ENCODE data around the gene EDNRB. TPM values are rescaled to one million over a fixed set of nuclear protein-coding genes. Genes with fewer than 3 reads are reported as not detected.
"Not testable (repeated sequence)": the region's sequence is repeated elsewhere in the genome, so short reads cannot be mapped to it uniquely, and the experiment has no call there.

Gene EDNRB
- total RNA-seq = 10 to 100 TPM; 15.9 to 36.3 (median 20.4) TPM

- intact Hi-C loops (cut with DNase I; ENCODE audit: low total_unique reads) = no loop called here
- peak within 1 kb of the TSS; percentile 27 for H3K4me3 ChIP-seq (ENCODE audit: low read depth, poor library complexity, severe bottlenecking)
- DNase-seq (ENCODE audit: low spot score in 2 of 2) = peak; percentile 22 to 88
- WGBS, 2 donors = 1 to 2% methylated on average over 45 to 56 of the region's 60 CpGs
- no peak for TF ChIP-seq POLR2A (IDR thresholded peaks at IDR 0.05)
- no peak for TF ChIP-seq CTCF (IDR thresholded peaks at IDR 0.05)
These were observed at the start of gene EDNRB for GRCh38 chr13:77918391-77919245. EDNRB (minus strand) TSS chr13:77918831; CDS start chr13:77918573, 258 bp downstream.

GRCh38 chr13:77966671-77967070 is 48.0 kb upstream of the EDNRB start:
- 61 to 68% methylated on average over 2 of the region's 2 CpGs for WGBS, 2 donors
- DNase-seq (ENCODE audit: low spot score in 2 of 2) = no peak
- no peak for TF ChIP-seq POLR2A (IDR thresholded peaks at IDR 0.05)
- H3K4me3 ChIP-seq (ENCODE audit: low read depth, poor library complexity, severe bottlenecking) = no peak overlapping the region
- intact Hi-C loops (cut with DNase I; ENCODE audit: low total_unique reads) = no loop called here

GRCh38 chr13:77952737-77953136 is 34.1 kb upstream of the EDNRB start:
- no peak for DNase-seq (ENCODE audit: low spot score in 2 of 2)
- intact Hi-C loops (cut with DNase I; ENCODE audit: low total_unique reads) = no loop called here
- TF ChIP-seq CTCF (IDR thresholded peaks at IDR 0.05) (no peak), POLR2A (IDR thresholded peaks at IDR 0.05) (no peak)
- H3K4me3 ChIP-seq (ENCODE audit: low read depth, poor library complexity, severe bottlenecking) = no peak overlapping the region
- WGBS, 2 donors = 40 to 67% methylated on average over 1 of the region's 1 CpG

- H3K4me3 ChIP-seq (ENCODE audit: low read depth, poor library complexity, severe bottlenecking) = no peak overlapping the region
- TF ChIP-seq POLR2A (IDR thresholded peaks at IDR 0.05) (no peak), CTCF (IDR thresholded peaks at IDR 0.05) (no peak)
These were observed 33.6 kb upstream of the EDNRB start for GRCh38 chr13:77952276-77952675.

GRCh38 chr13:77946522-77946921 is 27.9 kb upstream of the EDNRB start:
- TF ChIP-seq POLR2A (IDR thresholded peaks at IDR 0.05) = no peak
- TF ChIP-seq CTCF (IDR thresholded peaks at IDR 0.05) = no peak
- intact Hi-C loops (cut with DNase I; ENCODE audit: low total_unique reads) = no loop called here
- 28 to 36% methylated on average over 1 of the region's 1 CpG for WGBS, 2 donors
- no peak for DNase-seq (ENCODE audit: low spot score in 2 of 2)
- no peak overlapping the region for H3K4me3 ChIP-seq (ENCODE audit: low read depth, poor library complexity, severe bottlenecking)

More at GRCh38 chr13:77952276-77952675, 33.6 kb upstream of the EDNRB start:
- intact Hi-C loops (cut with DNase I; ENCODE audit: low total_unique reads) = no loop called here
- DNase-seq (ENCODE audit: low spot score in 2 of 2) = no peak

- intact Hi-C loops (cut with DNase I; ENCODE audit: low total_unique reads); DNase-seq (ENCODE audit: low spot score in 2 of 2): not testable (repeated sequence)
- 88 to 93% methylated on average over 7 of the region's 7 CpGs for WGBS, 2 donors
These were observed 16.4 kb upstream of the EDNRB start for GRCh38 chr13:77935063-77935462.

GRCh38 chr13:77930430-77930829 is 11.8 kb upstream of the EDNRB start:
- intact Hi-C loops (cut with DNase I; ENCODE audit: low total_unique reads) = no loop called here
- no peak for DNase-seq (ENCODE audit: low spot score in 2 of 2)
- H3K4me3 ChIP-seq (ENCODE audit: low read depth, poor library complexity, severe bottlenecking) = no peak overlapping the region
- TF ChIP-seq POLR2A (IDR thresholded peaks at IDR 0.05) (no peak), CTCF (IDR thresholded peaks at IDR 0.05) (no peak)

More at GRCh38 chr13:77935063-77935462, 16.4 kb upstream of the EDNRB start:
- H3K4me3 ChIP-seq (ENCODE audit: low read depth, poor library complexity, severe bottlenecking) = not testable (repeated sequence)

Data from lower leg skin (tissue), 4 donors.